Measurements from ENCODE around the gene KCTD17.

KCTD17 gene

DNA sequence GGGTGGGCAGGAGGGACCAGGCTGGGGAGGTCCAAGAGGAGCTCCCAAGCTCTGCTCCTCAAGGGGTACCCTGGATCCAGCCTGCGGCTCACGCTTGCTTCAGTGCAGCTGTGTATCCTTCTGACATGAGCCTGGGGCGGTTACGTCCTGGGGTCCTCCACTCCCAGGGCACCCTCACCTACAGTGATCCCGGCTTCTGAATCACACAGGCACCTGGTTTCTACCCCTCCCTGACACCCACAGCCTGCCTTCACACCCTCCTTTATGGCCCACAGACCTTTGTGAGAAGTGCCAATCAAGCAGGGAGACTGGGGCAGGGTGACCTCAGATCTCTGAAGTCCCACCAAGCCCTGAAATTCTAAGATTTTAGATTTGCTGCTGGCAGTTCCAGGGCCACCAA lies 30.5 kb upstream of the KCTD17 start:
- DNase-seq: no peak

DNA sequence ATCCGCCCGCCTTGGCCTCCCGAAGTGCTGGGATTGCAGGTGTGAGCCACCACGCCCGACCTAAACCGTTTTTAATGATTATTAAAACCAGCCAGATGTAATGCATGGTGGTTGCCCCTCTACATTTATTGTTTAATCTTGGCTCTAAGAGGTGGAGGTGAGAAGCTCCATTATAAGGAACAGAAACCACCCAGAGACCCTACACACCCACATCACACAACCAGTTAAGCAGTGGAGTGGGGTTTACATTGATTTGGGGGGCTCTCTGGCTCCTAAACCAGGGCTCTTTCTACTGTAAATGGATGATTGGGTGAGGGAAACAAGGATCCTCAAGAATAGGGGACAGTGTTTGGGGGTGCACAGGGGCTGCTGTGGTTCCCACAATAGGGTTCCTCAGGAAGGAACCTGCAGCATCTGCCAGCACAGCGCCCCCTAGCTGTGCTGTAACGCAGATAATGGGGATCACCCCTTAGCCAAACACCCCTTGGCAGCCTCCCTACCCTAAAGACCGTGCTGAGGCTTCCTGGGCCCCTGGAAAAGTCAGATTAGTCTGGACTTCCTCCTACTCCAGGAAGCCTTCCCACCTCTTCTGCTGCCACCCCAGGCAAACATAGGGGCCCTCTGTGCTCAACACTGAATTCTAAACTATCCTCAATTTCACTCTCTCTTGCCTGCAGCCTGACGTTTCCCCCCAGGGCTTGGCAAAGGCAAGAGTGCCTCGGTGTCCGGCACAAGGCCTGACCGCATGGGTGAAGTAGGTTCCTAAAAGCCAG lies 29.6 kb upstream of the KCTD17 start:
- DNase-seq: peak; percentile 72 to 90 (median 82)

DNA sequence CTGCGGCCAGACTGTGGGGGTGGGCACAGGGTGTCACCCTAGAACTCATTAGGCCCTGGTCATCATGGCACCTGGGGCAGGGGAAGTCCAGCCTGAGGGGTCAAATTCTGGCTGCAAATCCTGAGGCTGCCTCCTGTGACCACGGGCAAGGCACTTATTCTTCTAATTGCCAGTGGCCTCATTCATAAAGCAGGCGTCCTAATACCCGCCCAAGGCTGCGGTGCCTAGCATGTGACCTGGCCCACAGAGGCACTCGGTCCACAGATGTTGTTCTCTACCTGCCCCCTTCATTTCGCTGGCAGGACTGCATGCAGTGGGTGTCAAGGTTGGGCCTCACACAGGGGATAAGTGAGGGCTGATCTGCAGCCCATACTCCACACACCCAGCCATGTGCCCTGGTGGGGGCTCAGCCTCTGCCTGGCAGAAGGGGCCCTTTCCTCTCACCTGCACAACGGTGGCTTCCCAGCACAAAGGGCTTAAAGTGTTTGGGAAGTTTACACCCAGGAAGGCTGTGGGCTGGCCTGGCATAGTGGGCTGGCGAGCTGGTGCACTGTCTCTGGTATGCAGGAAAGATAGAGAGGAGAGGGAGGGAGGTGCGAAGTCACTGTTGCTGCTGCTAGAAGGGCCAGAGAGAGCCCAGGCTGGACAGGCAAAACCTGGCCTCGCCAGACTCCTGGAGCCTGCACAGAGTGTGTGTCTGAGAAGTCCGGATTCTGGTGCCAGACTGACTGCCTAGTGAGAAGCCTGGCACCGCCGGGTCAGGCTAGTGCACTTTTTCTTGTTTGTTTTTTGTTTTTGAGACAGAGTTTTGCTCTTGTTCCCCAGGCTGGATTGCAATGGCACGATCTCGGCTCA lies 28.8 kb upstream of the KCTD17 start:
- DNase-seq: no peak

DNA sequence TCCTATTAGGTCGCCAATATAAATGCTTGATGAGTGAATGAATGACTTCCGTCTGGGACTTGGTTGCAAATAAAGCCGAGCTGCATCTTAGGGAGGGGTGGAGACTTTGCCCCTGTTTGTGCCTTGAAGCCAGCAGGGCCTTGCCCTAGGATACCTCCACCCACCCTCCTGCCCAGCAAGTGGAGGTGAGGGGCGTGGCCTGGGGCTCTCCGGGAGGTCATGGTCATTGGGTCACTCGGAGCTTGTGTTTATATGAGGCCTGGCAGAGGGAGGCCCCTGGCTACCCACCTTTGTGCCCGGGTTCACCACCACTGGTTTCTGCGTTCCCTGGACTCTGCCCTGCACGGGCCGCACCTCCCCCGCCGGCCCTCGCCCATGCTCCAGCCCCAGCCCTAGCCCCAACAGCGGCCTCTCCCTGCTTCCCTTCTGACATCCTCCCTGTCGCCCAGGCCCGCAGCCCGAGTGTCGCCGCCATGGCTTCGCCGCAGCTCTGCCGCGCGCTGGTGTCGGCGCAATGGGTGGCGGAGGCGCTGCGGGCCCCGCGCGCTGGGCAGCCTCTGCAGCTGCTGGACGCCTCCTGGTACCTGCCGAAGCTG lies 27.7 kb upstream of the KCTD17 start:
- no peak for DNase-seq

DNA sequence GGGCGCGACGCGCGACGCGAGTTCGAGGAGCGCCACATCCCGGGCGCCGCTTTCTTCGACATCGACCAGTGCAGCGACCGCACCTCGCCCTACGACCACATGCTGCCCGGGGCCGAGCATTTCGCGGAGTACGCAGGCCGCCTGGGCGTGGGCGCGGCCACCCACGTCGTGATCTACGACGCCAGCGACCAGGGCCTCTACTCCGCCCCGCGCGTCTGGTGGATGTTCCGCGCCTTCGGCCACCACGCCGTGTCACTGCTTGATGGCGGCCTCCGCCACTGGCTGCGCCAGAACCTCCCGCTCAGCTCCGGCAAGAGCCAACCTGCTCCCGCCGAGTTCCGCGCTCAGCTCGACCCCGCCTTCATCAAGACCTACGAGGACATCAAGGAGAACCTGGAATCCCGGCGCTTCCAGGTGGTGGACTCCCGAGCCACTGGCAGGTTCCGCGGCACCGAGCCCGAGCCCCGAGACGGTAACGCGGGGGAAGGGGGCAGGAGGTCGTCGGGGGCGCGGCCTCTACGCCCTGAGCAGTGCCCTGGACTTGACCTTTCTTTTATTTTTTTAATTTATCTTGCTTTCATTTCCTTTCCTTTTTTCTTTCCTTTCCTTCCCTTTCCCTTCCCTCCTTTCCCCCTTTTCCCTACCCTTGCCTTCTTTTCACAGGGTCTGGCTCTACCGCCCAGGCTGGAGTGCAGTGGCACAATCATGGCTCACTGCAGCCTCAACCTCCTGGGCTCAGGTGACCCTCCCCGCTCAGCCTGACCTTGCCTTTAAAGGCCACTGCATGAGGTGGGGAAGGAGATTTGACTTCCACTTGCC lies 27.0 kb upstream of the KCTD17 start:
- DNase-seq: no peak

- DNase-seq: no peak
Observed at GRCh38 chr22:37025500-37026070, 26.0 kb upstream of the KCTD17 start.

- DNase-seq: no peak
Observed at GRCh38 chr22:37026325-37026724, 25.2 kb upstream of the KCTD17 start.

GRCh38 chr22:37027556-37027955 lies 24.0 kb upstream of the KCTD17 start:
- DNase-seq: no peak

DNA sequence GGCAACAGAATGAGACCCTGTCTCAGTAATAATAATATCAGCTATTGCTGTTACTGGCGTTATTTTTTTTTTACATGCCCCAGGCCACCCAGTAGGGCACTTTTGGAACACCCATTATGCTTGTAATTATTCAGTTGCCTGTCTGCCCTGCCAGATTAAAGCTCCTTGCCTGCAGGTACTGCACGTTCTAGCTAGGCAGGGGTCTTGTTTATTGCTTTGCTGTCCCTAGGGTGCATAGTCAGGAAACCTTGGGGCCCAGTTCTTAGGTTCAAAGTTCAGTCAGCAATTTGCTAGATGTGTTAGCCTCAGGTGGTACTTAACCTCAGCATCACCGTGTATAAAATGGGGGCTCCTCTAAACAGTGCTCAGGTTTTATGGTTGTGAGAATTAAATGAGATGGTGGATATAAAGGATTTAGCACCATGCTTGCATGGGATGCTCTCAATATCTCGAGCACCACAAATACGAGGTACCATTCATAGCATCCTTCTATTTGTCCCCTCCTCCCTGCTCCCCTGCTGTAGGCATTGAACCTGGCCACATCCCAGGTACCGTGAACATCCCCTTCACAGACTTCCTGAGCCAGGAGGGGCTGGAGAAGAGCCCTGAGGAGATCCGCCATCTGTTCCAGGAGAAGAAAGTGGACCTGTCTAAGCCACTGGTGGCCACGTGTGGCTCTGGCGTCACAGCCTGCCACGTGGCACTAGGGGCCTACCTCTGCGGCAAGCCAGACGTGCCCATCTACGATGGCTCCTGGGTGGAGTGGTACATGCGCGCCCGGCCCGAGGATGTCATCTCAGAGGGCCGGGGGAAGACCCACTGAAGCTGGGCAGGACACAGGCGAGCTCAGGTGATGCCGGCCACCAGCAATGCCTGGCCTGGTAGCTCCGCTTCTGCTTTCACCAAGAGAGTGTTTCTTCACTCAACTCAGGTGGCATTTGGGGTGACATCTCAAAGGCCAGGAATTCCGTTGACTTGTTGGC lies 22.6 kb upstream of the KCTD17 start:
- DNase-seq: no peak

- DNase-seq: no peak
Observed at GRCh38 chr22:37030560-37031281, 20.8 kb upstream of the KCTD17 start.

GRCh38 chr22:37032134-37032534 lies 19.4 kb upstream of the KCTD17 start:
- DNase-seq: peak in 2 of 4 experiments; percentile 14 to 23

DNA sequence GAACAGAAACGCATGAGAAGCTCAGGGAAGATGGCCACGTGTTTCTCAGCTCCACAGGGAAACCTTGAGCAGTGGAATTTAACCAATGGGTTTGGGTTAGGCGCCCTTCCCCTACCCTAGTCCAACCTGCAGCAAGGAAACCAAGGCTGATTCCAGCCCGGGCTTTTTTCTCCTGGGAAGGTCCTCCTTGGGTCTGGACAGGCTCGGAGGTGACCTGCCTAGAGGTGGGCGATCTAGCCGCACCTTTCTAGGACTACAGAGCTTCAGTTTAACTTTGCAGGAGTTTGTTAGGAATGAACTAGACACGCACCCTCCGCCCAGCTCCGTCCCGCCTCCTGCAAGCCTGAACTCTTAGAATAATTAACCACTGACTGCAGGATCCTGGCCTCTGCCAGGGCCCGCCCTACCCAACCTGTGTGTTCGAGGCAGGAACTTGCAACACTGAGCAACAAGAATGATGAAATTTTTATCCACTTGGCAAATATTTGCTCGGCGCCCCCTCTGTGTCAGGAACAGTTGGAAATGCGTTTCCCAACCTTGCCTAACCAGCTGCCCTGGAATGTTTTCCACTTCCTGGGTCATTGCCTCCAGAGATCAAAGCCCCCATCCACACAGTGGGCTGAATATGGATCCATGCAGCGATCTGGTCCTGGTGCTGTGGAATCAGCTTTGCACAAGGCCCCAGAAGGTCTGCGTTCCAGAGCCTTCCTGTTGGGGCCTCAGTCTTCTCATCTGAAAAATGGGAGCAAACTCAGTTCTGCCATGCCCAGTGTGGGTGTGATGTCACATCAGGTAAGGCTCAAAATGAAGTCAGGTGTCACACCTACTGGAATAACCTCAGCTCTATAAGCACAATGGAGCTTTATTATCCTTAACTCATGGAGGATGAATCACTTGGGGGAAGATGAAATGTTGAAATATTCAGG lies 18.7 kb upstream of the KCTD17 start:
- DNase-seq: peak in 2 of 4 experiments; percentile 21

GRCh38 chr22:37033605-37034430 lies 17.7 kb upstream of the KCTD17 start:
- DNase-seq: no peak

- no peak for DNase-seq
Observed at GRCh38 chr22:37036655-37037377, 14.7 kb upstream of the KCTD17 start.

DNA sequence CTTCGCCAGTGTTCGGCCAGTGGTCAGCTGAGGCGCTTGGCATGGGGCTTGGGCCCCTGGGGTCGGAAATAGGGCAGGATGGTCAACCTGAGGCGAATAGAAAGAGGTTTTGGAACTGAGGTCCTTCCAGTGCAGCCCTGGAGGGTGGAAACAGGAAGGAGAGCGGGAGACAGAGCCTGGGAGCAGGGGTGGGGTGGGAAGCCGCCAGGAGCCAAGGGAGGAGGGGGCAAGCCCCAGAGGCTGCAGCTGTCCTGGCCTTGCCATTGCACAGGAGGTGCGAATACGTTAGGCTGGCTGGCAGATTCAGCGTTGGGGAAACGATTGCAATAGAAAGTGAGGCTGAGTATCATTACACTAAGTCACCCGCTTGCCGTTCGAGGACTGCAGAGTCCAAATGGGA lies 13.9 kb upstream of the KCTD17 start:
- no peak for DNase-seq

DNA sequence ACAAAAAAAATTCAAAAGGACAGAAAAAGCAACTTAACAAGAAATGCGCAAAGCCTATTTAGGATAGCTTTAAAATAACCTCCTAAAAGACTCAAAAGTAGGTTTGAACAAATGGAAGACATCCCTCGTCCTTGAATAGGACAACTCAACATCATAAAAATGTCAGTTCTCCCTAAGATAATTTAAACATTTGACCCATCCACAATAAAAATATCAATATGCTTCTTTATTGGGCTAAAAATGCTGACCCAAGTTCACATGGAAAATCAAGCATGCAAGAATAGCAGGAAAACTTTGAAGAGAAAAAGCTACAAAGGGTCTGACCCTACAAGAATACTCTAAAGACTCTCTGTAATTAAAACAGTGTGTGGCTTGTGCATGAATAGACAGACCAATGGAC lies 12.1 kb upstream of the KCTD17 start:
- DNase-seq: no peak

DNA sequence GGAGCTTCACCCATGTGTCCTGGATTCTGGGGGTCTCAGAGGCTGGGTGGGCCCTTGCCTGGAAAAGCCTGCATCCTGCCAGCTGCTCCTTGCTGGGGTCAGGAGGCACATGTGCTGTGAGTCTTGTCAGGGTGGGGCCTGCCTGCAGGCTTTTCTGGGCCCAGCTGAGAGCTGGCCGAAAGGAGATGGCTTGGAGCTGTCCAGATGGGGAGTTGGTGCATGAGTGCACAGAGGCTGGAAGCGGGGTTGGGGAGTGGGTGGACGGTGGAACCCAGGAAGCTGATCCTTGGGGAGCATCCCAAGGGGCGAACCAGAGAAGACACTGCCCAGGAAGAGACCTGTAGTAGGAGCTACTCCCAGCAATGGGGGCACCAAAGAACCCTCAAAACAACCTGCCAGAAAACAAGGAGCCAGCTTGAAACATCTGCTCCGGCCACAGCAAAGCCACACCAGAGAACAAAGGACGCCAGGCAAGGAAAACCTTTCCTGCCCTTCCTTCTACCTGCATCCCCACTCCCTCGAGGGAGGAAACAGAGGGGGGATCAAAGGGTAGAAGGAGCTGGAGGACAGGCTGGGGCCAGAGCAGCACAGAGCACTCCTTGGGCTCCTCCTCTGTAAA lies 8.2 kb upstream of the KCTD17 start:
- DNase-seq: no peak
